GM23338 (cell line): ENCODE measurements around the gene RXRA.

ENCODE experiments used
- EZH2 ChIP-seq: fragments of 200-600 bp; sonication (generic); IDR thresholded peaks from one replicate; pipeline ENCODE4 v1.8.0; 2017; ENCODE audit warnings: antibody characterized with exemption, mild to moderate bottlenecking, low read depth; ENCODE audit not compliant: unreplicated experiment
- JUNB ChIP-seq: IDR thresholded peaks from one replicate; pipeline ENCODE4 v1.6.1; 2016; ENCODE audit warnings: antibody characterized with exemption; ENCODE audit not compliant: unreplicated experiment
- TF ChIP-seq, protein P1 (sequence below), 2 experiments: fragments of 200-600 bp in 1 of 2; sonication (generic) in 1 of 2; conservative IDR thresholded peaks; 2 replicates each; pipeline versions ENCODE4 v1.5.1 to v1.6.1; 2016 to 2017; ENCODE audit warnings: antibody characterized with exemption in 2 of 2, low read depth in 2 of 2, mild to moderate bottlenecking in 2 of 2, moderate library complexity in 1 of 2
- TF ChIP-seq, protein P2 (sequence below): IDR thresholded peaks from 2 replicates; pipeline ENCODE4 v1.6.1; 2016; ENCODE audit warnings: antibody characterized with exemption

DNA sequence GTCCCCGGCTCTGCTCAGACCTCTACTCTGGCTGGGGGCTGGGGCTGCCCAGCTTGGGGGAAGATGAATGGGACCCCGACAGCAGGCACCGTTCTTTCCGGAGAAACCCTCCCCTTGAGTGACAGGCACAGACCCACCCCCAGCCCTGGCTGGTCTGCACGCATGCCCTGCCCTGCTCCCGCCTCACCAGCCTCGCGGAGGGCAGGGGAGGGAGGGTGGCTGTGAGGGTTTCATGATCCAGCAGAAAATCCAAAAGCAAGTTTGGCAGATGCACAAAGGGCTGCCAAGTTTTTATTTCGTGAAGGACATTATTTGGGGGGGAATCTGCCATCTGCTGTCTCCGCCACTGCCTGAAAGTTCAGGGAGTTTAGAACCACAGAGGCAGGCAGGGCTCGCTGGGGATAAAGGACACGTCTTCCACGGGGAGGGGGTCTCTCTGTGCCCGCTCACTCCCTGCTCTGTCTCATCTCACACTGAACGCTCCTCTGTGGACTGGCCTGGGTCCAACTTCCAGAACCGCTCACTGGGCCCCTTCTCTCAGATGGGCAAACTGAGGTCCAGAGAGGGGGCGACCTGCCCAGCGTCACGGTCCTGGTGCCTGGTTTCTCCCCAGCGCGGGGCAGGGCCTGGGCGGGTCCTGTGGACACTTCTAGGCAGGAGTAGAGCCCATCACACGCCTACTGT lies 92.9 kb downstream of the RXRA start:
- TF ChIP-seq, protein P1, sequence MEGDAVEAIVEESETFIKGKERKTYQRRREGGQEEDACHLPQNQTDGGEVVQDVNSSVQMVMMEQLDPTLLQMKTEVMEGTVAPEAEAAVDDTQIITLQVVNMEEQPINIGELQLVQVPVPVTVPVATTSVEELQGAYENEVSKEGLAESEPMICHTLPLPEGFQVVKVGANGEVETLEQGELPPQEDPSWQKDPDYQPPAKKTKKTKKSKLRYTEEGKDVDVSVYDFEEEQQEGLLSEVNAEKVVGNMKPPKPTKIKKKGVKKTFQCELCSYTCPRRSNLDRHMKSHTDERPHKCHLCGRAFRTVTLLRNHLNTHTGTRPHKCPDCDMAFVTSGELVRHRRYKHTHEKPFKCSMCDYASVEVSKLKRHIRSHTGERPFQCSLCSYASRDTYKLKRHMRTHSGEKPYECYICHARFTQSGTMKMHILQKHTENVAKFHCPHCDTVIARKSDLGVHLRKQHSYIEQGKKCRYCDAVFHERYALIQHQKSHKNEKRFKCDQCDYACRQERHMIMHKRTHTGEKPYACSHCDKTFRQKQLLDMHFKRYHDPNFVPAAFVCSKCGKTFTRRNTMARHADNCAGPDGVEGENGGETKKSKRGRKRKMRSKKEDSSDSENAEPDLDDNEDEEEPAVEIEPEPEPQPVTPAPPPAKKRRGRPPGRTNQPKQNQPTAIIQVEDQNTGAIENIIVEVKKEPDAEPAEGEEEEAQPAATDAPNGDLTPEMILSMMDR (conservative IDR thresholded peaks at IDR 0.05; ENCODE audit: low read depth in 2 of 2): no peak
- TF ChIP-seq, protein P2, sequence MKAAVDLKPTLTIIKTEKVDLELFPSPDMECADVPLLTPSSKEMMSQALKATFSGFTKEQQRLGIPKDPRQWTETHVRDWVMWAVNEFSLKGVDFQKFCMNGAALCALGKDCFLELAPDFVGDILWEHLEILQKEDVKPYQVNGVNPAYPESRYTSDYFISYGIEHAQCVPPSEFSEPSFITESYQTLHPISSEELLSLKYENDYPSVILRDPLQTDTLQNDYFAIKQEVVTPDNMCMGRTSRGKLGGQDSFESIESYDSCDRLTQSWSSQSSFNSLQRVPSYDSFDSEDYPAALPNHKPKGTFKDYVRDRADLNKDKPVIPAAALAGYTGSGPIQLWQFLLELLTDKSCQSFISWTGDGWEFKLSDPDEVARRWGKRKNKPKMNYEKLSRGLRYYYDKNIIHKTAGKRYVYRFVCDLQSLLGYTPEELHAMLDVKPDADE: no peak
- TF ChIP-seq EZH2 (no peak), JUNB (no peak)
